AG20443 (cell line): ENCODE measurements around the gene FDXR.

ENCODE experiments used
- DNase-seq: peaks from one replicate; pipeline ENCODE4 v3.0.0; 2012; ENCODE audit warnings: low spot score, mixed read lengths

Gene FDXR

GRCh38 chr17:74857191-74857590, 15.6 kb downstream of the FDXR start:
- DNase-seq, result no peak

- DNase-seq, result no peak
These were observed 16.7 kb downstream of the FDXR start for GRCh38 chr17:74856112-74856511.

GRCh38 chr17:74855323-74855722, 17.5 kb downstream of the FDXR start:
- no peak for DNase-seq

GRCh38 chr17:74854792-74855191, 18.0 kb downstream of the FDXR start:
- no peak for DNase-seq

- no peak for DNase-seq
These were observed 19.1 kb downstream of the FDXR start for GRCh38 chr17:74853669-74854068.

GRCh38 chr17:74853048-74853397, 19.8 kb downstream of the FDXR start:
- no peak for DNase-seq

GRCh38 chr17:74852237-74853047, 20.4 kb downstream of the FDXR start:
- DNase-seq, result peak; percentile 38

GRCh38 chr17:74851612-74852236, 21.1 kb downstream of the FDXR start:
- DNase-seq, result no peak

GRCh38 chr17:74850914-74851313, 21.9 kb downstream of the FDXR start:
- no peak for DNase-seq

- no peak for DNase-seq
These were observed 22.5 kb downstream of the FDXR start for GRCh38 chr17:74850310-74850709.

GRCh38 chr17:74848656-74849399, 24.0 kb downstream of the FDXR start:
- DNase-seq, result no peak

- DNase-seq, result no peak
These were observed 26.2 kb downstream of the FDXR start for GRCh38 chr17:74846621-74847020.

- no peak for DNase-seq
These were observed 29.5 kb downstream of the FDXR start for GRCh38 chr17:74843352-74843627.

GRCh38 chr17:74842599-74843351, 30.0 kb downstream of the FDXR start:
- DNase-seq, result peak; percentile 95

- DNase-seq, result no peak
These were observed 30.6 kb downstream of the FDXR start for GRCh38 chr17:74842146-74842598.

- DNase-seq, result peak; percentile 84
These were observed 31.7 kb downstream of the FDXR start for GRCh38 chr17:74840989-74841666.

GRCh38 chr17:74839990-74840852, 32.6 kb downstream of the FDXR start:
- no peak for DNase-seq

- DNase-seq, result no peak
These were observed 34.5 kb downstream of the FDXR start for GRCh38 chr17:74838274-74838673.

GRCh38 chr17:74836691-74837467, 35.9 kb downstream of the FDXR start:
- DNase-seq, result no peak

- no peak for DNase-seq
These were observed 36.6 kb downstream of the FDXR start for GRCh38 chr17:74836191-74836590.
